ENCODE results near the gene CCDC57. TPM values are rescaled to one million over a fixed set of nuclear protein-coding genes. Genes with fewer than 3 reads are reported as not detected.

CCDC57 gene
- total RNA-seq, 2 donors from 2014 or later: 57.6 to 62.8 TPM

- TF ChIP-seq CTCF (IDR thresholded peaks at IDR 0.05) (no peak), POLR2A (IDR thresholded peaks at IDR 0.05) (no peak), POLR2AphosphoS5 (IDR thresholded peaks at IDR 0.05) (no peak)
- WGBS: 89% methylated on average over 9 of the region's 9 CpGs
- H3K27me3 ChIP-seq (replicated peaks; ENCODE audit: insufficient read depth): no peaks in the 10 kb centered on the region
- intact Hi-C loops (cut with DNase I): no loop called here
- H3K36me3 ChIP-seq: no peaks in the 10 kb centered on the region
- H3K27ac ChIP-seq: no peak overlapping the region
- no peak for DNase-seq (ENCODE audit: low spot score)
- no peaks in the 10 kb centered on the region for H3K4me1 ChIP-seq (replicated peaks)
- H3K9me3 ChIP-seq: no peaks in the 10 kb centered on the region
- H3K4me3 ChIP-seq: no peak overlapping the region
Measured at GRCh38 chr17:82127704-82128103, 84.9 kb downstream of the CCDC57 start.

DNA sequence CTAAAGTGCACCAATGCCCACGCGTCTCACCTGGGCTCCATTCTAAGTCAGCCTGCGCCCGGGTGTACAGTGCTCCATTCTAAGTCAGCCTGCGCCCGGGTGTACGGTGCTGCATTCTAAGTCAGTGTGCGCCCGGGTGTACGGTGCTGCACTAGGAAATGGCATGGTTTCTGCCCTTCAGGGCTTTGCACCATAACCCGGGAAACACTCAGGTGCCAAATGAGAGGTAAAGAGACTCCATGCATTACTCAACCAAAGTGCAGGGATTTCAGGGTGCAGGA, 85.4 kb downstream of the CCDC57 start:
- TF ChIP-seq POLR2AphosphoS5 (IDR thresholded peaks at IDR 0.05): no peak
- no peak for TF ChIP-seq CTCF (IDR thresholded peaks at IDR 0.05)
- TF ChIP-seq POLR2A (IDR thresholded peaks at IDR 0.05): no peak
- H3K4me1 ChIP-seq (replicated peaks): no peaks in the 10 kb centered on the region
- H3K36me3 ChIP-seq: no peaks in the 10 kb centered on the region
- no peak overlapping the region for H3K4me3 ChIP-seq
- intact Hi-C loops (cut with DNase I): no loop called here
- WGBS: 90% methylated on average over 11 of the region's 11 CpGs
- no peak for DNase-seq (ENCODE audit: low spot score)
- H3K9me3 ChIP-seq: no peaks in the 10 kb centered on the region
- H3K27me3 ChIP-seq (replicated peaks; ENCODE audit: insufficient read depth): no peaks in the 10 kb centered on the region
- no peak overlapping the region for H3K27ac ChIP-seq

DNA sequence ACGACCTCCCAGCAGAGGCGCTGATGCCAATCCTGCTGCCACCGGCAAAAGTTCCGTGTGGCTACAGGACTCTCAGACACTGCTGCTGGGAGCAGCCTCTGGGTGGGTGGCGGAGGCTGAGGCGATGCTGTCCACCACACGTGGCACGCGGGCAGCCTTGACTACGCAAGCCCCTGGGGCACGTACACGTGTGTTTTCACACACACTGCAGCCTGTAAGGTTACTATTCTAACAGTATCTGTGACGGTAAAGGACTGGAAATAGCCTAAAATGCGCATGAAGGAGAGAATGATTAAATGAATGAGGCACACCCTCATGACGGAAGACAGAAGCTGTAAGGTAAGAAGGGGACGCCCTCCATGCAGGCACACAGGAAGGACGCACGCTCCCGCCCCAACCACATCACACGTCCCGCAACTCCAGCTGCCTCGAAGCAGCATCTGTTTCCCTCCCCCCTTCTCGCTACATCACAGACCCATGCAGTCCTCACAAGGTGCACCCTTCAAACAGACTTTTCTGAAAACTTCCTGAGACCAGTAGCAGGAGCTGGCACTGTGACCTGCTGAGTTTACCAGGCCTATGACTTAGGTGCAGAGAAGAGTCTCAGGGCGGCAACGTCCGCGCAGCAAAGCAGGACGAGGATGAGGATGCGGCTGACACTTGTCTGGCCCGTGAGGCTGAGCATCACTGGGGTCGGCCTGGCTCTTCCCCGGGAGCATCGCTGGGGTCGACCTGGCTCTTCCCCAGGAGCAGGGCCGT, 85.9 kb downstream of the CCDC57 start:
- intact Hi-C loops (cut with DNase I): no loop called here

DNA sequence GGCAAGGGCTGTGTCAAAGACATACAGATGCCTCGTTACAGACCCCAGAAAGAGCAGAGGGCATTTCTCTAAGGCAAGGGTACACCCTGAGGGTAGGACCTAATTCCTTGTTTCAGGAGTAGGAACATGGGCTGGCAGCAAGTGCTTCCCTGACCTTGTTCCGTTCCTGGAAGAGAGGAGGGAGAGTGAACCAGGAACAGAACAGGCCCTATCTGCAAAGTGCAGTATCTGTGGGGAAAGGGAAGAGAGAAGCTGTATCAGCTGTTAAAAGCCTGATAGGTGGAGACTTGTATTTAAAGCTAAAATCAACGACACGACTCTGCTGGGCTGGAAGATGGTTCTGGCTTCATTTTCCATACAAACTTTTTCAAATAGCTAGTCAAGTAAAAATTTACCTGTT, 88.5 kb downstream of the CCDC57 start:
- H3K4me1 ChIP-seq (replicated peaks): no peaks in the 10 kb centered on the region
- no peak for DNase-seq (ENCODE audit: low spot score)
- no peaks in the 10 kb centered on the region for H3K9me3 ChIP-seq
- intact Hi-C loops (cut with DNase I): no loop called here
- no peak overlapping the region for H3K27ac ChIP-seq
- WGBS: 82% methylated on average over 4 of the region's 4 CpGs
- no peaks in the 10 kb centered on the region for H3K27me3 ChIP-seq (replicated peaks; ENCODE audit: insufficient read depth)
- no peak overlapping the region for H3K4me3 ChIP-seq
- no peak for TF ChIP-seq CTCF (IDR thresholded peaks at IDR 0.05)
- H3K36me3 ChIP-seq: no peaks in the 10 kb centered on the region

More for the DNA sequence above, 85.9 kb downstream of the CCDC57 start:
- Histone ChIP-seq H3K27ac (no peak overlapping the region), H3K4me1 (replicated peaks) (no peaks in the 10 kb centered on the region), H3K9me3 (no peaks in the 10 kb centered on the region), H3K36me3 (no peaks in the 10 kb centered on the region), H3K4me3 (no peak overlapping the region), H3K27me3 (replicated peaks; ENCODE audit: insufficient read depth) (no peaks in the 10 kb centered on the region)
- no peak for DNase-seq (ENCODE audit: low spot score)
- WGBS: 85% methylated on average over 35 of the region's 35 CpGs
- TF ChIP-seq POLR2A (IDR thresholded peaks at IDR 0.05) (no peak), POLR2AphosphoS5 (IDR thresholded peaks at IDR 0.05) (no peak), CTCF (IDR thresholded peaks at IDR 0.05) (no peak)
